Transverse colon (tissue), 4 donors: ENCODE data around the gene COL9A1. TPM values are rescaled to one million over a fixed set of nuclear protein-coding genes. Genes with fewer than 3 reads are reported as not detected.

ENCODE experiments used
- DNase-seq: peaks from one replicate; pipeline ENCODE4 v3.0.0-alpha.2; 2019
- H3K27ac ChIP-seq, 4 donors: fragments of 200-600 bp; sonication (generic); 2 replicates each; pipeline ENCODE4 v1.5.1; 2016 to 2018; ENCODE audit warnings: inconsistent platforms in 4 of 4
- H3K27me3 ChIP-seq: fragments of 200-600 bp; sonication (generic); 2 replicates; pipeline ENCODE4 v1.5.1; 2017; ENCODE audit warnings: inconsistent platforms
- H3K36me3 ChIP-seq, 4 donors: fragments of 200-600 bp; sonication (generic); 2 replicates each; pipeline ENCODE4 v1.5.1; 2017 to 2019; ENCODE audit warnings: inconsistent platforms in 4 of 4
- H3K4me1 ChIP-seq, 4 donors: fragments of 200-600 bp; sonication (generic); 2 replicates each; pipeline ENCODE4 v1.5.1; 2017 to 2020; ENCODE audit warnings: inconsistent platforms in 4 of 4
- H3K4me3 ChIP-seq, 4 donors: fragments of 200-600 bp; sonication (generic); 1 replicate in 1 of 4; 2 replicates in 3 of 4; pipeline versions ENCODE4 v1.5.1 to v1.6.1; 2017 to 2019; ENCODE audit warnings: inconsistent platforms in 4 of 4
- H3K9me3 ChIP-seq, 2 donors: fragments of 200-600 bp; sonication (generic); 2 replicates each; pipeline ENCODE4 v1.5.1; 2017 to 2019; ENCODE audit warnings: inconsistent platforms in 2 of 2
- CTCF ChIP-seq, 5 experiments: fragments of 200-600 bp in 3 of 5; fragments of 450-650 bp in 2 of 5; sonication (generic) in 3 of 5; IDR thresholded peaks; 1 replicate in 2 of 5; 2 replicates in 3 of 5; pipeline ENCODE4 v1.5.1; 2016 to 2017; ENCODE audit warnings: antibody characterized with exemption in 5 of 5, inconsistent platforms in 3 of 5, mild to moderate bottlenecking in 2 of 5, moderate library complexity in 1 of 5
- EP300 ChIP-seq: sonication (generic); formaldehyde crosslinking; IDR thresholded peaks from one replicate; pipeline ENCODE4 v1.6.1; 2017; ENCODE audit warnings: antibody characterized with exemption, low read depth
- POLR2A ChIP-seq: fragments of 450-650 bp; IDR thresholded peaks from one replicate; pipeline ENCODE4 v1.6.1; 2016; ENCODE audit warnings: antibody characterized with exemption, mild to moderate bottlenecking, moderate library complexity
- POLR2AphosphoS5 ChIP-seq, 3 donors: sonication (generic); formaldehyde crosslinking; IDR thresholded peaks; one replicate each; pipeline ENCODE4 v1.6.1; 2016; ENCODE audit warnings: antibody characterized with exemption in 3 of 3
- WGBS, 2 donors: methylation state at CpG; one replicate each; pipeline ENCODE4 v1.1.5; 2018; ENCODE audit warnings: low coverage in 1 of 2; 5-methylcytosine and 5-hydroxymethylcytosine counted together
- in situ Hi-C, 4 donors: fragments of 200-750 bp; cut with MboI; loops; one replicate each; pipeline versions ENCODE4 v1.15.0 to v1.15.1; 2017; ENCODE audit warnings: low sequenced_read_pairs in 3 of 4, low pct_ligation_motif_present in 1 of 4, low pct_unique_long_range_greater_than_20kb in 1 of 4
- intact Hi-C: fragments of 100-400 bp; cut with DNase I; formaldehyde crosslinking; loops from one replicate; pipeline ENCODE4 v1.15.1; 2023; ENCODE audit warnings: low total_unique reads
- total RNA-seq, 4 donors: library from RNA; depleted of rRNA; stranded (reverse); fragments of >200 nt; gene quantifications; one replicate each; pipeline ENCODE4 v1.1.0, GENCODE V29; 2016

The COL9A1 gene
- total RNA-seq, 4 donors from 2014 or later, result 0.64 to 1.5 TPM; not detected in 2

DNA sequence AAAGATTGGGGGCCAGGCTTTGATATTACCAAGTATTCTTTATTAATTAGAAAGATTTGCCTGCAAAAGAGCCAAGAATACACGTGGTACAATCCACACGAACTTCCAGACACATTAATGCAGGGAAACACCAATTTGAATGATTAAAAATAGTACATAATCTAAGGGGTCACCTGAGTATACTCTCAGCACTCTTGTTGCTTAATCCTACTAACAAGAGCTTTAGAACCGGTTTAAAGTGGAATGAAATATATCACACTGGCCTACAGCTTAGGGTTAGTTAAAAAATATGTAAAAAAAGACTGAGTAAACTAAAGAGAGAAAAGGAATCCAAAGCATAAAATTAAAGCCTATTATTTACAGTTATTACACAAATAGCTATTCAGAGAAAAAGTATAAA lies 49.0 kb downstream of the COL9A1 start:
- Histone ChIP-seq H3K27me3 (no peaks in the 10 kb centered on the region), H3K4me1 (no peaks in the 10 kb centered on the region), H3K27ac (no peak overlapping the region), H3K4me3 (no peak overlapping the region), H3K9me3 (no peaks in the 10 kb centered on the region), H3K36me3 (no peaks in the 10 kb centered on the region)
- TF ChIP-seq POLR2AphosphoS5 (IDR thresholded peaks at IDR 0.05), result no peak
- TF ChIP-seq CTCF (IDR thresholded peaks at IDR 0.05), result no peak
- no peak for TF ChIP-seq EP300
- TF ChIP-seq POLR2A, result no peak
- DNase-seq, result no peak
- 71 to 74% methylated on average over 3 of the region's 3 CpGs for WGBS, 2 donors
- intact Hi-C loops, result no loop called here
- in situ Hi-C loops, result no loop called here

GRCh38 chr6:70252604-70253003 lies 50.3 kb downstream of the COL9A1 start:
- no peak for DNase-seq
- no peaks in the 10 kb centered on the region for H3K9me3 ChIP-seq
- 75 to 88% methylated on average over 2 of the region's 2 CpGs for WGBS, 2 donors
- no peak for TF ChIP-seq EP300
- no peak for TF ChIP-seq POLR2AphosphoS5 (IDR thresholded peaks at IDR 0.05)
- no peak for TF ChIP-seq CTCF (IDR thresholded peaks at IDR 0.05)
- TF ChIP-seq POLR2A, result no peak
- intact Hi-C loops (no loop called here), in situ Hi-C loops (no loop called here)
- H3K4me1 ChIP-seq, result no peaks in the 10 kb centered on the region
- no peaks in the 10 kb centered on the region for H3K36me3 ChIP-seq
- no peaks in the 10 kb centered on the region for H3K27me3 ChIP-seq
- no peak overlapping the region for H3K27ac ChIP-seq
- no peak overlapping the region for H3K4me3 ChIP-seq

DNA sequence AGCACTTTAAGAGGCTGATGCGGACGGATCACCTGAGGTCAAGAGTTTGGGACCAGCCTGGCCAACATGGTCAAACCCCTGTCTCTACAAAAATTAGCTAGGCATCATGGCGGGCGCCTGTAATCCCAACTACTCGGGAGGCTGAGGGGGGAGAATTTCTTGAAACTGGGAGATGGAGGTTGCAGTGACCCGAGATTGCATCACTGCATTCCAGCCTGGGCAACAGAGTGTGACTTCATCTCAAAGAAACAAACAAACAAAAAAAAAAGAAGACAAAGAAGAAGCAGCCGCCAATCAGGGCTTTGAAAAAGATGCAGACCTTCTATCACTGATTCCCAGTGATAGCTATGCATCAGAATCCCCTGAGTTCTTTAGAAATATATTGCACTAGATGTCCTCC lies 56.8 kb downstream of the COL9A1 start:
- Histone ChIP-seq H3K4me3 (no peak overlapping the region), H3K9me3 (no peaks in the 10 kb centered on the region), H3K27ac (no peak overlapping the region), H3K36me3 (no peaks in the 10 kb centered on the region), H3K27me3 (no peaks in the 10 kb centered on the region), H3K4me1 (peaks cover 0 to 8% (median 2%) of the 10 kb centered on the region in 4 donors)
- no peak for DNase-seq
- in situ Hi-C loops (no loop called here), intact Hi-C loops (no loop called here)
- 83 to 96% methylated on average over 1 to 7 of the region's 7 CpGs for WGBS, 2 donors
- TF ChIP-seq CTCF (IDR thresholded peaks at IDR 0.05) (no peak), EP300 (no peak), POLR2A (no peak), POLR2AphosphoS5 (IDR thresholded peaks at IDR 0.05) (no peak)

DNA sequence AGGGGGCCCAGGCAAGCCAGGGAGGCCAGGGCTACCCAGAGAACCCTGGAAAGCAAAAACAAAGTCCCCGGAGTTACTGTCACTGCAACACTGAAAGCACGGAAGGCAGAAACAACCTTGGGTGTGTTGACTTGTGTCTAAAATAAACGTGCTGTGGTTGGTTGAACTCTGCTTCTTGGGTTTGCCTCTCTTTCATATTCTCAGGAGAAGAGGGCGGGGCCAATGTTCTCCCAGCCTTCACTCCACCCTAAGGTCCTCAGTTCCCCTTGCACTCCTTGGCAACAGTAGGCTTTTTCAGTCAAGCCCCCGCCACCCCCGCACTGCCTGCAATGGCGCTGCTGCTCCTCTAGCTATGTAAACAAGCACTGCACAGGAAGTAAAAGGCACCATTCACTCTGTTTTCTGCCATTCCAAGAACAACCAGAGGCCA lies 60.9 kb downstream of the COL9A1 start:
- H3K27me3 ChIP-seq, result no peaks in the 10 kb centered on the region
- intact Hi-C loops, result no loop called here
- H3K27ac ChIP-seq, result peak overlapping the region; percentile 31 to 85 (median 71)
- TF ChIP-seq EP300 (no peak), POLR2AphosphoS5 (IDR thresholded peaks at IDR 0.05) (peak in 1 of 3 donors; percentile 55), CTCF (IDR thresholded peaks at IDR 0.05) (peak in 2 of 5 experiments; percentile 31 to 58), POLR2A (peak; percentile 45)
- H3K4me1 ChIP-seq, result peaks cover 0 to 21% (median 9%) of the 10 kb centered on the region in 4 donors
- in situ Hi-C loops, result no loop called here
- no peaks in the 10 kb centered on the region for H3K9me3 ChIP-seq
- peak; percentile 52 for DNase-seq
- peak overlapping the region in 2 of 4 donors; percentile 9 to 26 for H3K4me3 ChIP-seq
- H3K36me3 ChIP-seq, result no peaks in the 10 kb centered on the region
- WGBS, 2 donors, result 33 to 52% methylated on average over 2 to 7 of the region's 7 CpGs
